Left renal cortex interstitium (tissue), 4 donors: ENCODE results near the gene PRR30. TPM values are rescaled to one million over a fixed set of nuclear protein-coding genes. Genes with fewer than 3 reads are reported as not detected.
"Not testable (repeated sequence)": the region's sequence is repeated elsewhere in the genome, so short reads cannot be mapped to it uniquely, and the experiment has no call there.

ENCODE experiments used
- DNase-seq, 4 donors: peaks; one replicate each; pipeline ENCODE4 v3.0.0-alpha.2; 2013; ENCODE audit warnings: low read depth in 4 of 4, low spot score in 2 of 4, missing footprints in 1 of 4
- polyA plus RNA-seq, 4 donors: library from polyadenylated mRNA; unstranded; fragments of 120-200 nt; gene quantifications; one replicate each; pipeline ENCODE4 v1.2.1, GENCODE V29; 2013; ENCODE audit not compliant: insufficient read length in 4 of 4

PRR30 gene
- polyA plus RNA-seq, 4 donors: not detected

- no peak for DNase-seq
Observed at GRCh38 chr2:27131429-27131828, 7.8 kb downstream of the PRR30 start.

GRCh38 chr2:27130396-27130795 is 8.8 kb downstream of the PRR30 start:
- DNase-seq: no peak

- no peak for DNase-seq
Observed at GRCh38 chr2:27128668-27129571, 10.3 kb downstream of the PRR30 start.

GRCh38 chr2:27127883-27128667 is 11.1 kb downstream of the PRR30 start:
- DNase-seq: no peak

- DNase-seq: no peak
Observed at GRCh38 chr2:27126252-27126710, 12.9 kb downstream of the PRR30 start.

GRCh38 chr2:27125104-27125503 is 14.1 kb downstream of the PRR30 start:
- DNase-seq: no peak

GRCh38 chr2:27123302-27124150 is 15.7 kb downstream of the PRR30 start, which contains the start of gene ABHD1:
ABHD1 (plus strand) TSS chr2:27123815; CDS start chr2:27123949, 134 bp downstream.
- DNase-seq: peak in 1 of 4 donors; percentile 24

GRCh38 chr2:27122791-27123190 is 16.4 kb downstream of the PRR30 start:
- DNase-seq: no peak

GRCh38 chr2:27121906-27122305 is 17.3 kb downstream of the PRR30 start:
- no peak for DNase-seq

- not testable (repeated sequence) for DNase-seq
Observed at GRCh38 chr2:27119330-27119670, 19.9 kb downstream of the PRR30 start.

GRCh38 chr2:27118525-27119329 is 20.5 kb downstream of the PRR30 start, which contains the start of gene CGREF1:
CGREF1 (minus strand) TSS chr2:27119128; CDS start chr2:27104366, 14,762 bp downstream.
- DNase-seq: no peak

- no peak for DNase-seq
Observed at GRCh38 chr2:27117995-27118524, 21.1 kb downstream of the PRR30 start.

GRCh38 chr2:27115519-27115918 is 23.7 kb downstream of the PRR30 start:
- DNase-seq: no peak

GRCh38 chr2:27111392-27112078 is 27.7 kb downstream of the PRR30 start:
- not testable (repeated sequence) for DNase-seq

- DNase-seq: not testable (repeated sequence)
Observed at GRCh38 chr2:27110603-27111352, 28.4 kb downstream of the PRR30 start.

GRCh38 chr2:27109083-27109482 is 30.1 kb downstream of the PRR30 start:
- no peak for DNase-seq

- no peak for DNase-seq
Observed at GRCh38 chr2:27108221-27108620, 31.0 kb downstream of the PRR30 start.

GRCh38 chr2:27105981-27106380 is 33.2 kb downstream of the PRR30 start:
- no peak for DNase-seq
